SU-DHL-6 (cell line): Measurements from ENCODE around the gene CCDC7.

Experiments
- EZH2phosphoT487 ChIP-seq: fragments of 200-600 bp; sonication (generic), shearing (Covaris generic); conservative IDR thresholded peaks from 2 replicates; pipeline ENCODE4 v1.6.1; 2018; ENCODE audit warnings: mild to moderate bottlenecking, antibody characterized with exemption, low read length, moderate library complexity, mixed read lengths
- TF ChIP-seq, protein P1 (sequence below): fragments of 200-600 bp; sonication (generic); IDR thresholded peaks from one replicate; pipeline ENCODE4 v1.5.1; 2017; ENCODE audit warnings: antibody characterized with exemption, mild to moderate bottlenecking, low read length, moderate library complexity; ENCODE audit not compliant: insufficient read depth, poor library complexity, severe bottlenecking

DNA sequence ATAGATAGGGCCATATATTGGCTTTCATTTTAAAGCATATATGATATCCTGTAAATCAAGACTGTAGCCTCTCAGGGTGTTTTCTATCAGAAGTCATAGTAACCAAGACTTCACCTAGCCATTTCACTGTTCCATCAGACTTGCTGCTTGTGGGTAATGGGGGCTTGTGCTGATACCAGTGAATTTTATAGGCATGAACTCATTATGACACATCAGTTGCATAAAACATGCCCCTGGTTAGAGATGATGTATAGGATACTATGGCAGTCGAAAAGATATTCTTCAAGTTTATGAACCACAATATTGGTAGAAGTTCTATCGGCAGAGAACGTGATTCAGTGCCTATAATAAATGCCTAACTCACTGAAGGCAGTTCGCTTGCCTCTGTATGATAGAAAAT, 305.6 kb downstream of the CCDC7 start:
- TF ChIP-seq, protein P1, sequence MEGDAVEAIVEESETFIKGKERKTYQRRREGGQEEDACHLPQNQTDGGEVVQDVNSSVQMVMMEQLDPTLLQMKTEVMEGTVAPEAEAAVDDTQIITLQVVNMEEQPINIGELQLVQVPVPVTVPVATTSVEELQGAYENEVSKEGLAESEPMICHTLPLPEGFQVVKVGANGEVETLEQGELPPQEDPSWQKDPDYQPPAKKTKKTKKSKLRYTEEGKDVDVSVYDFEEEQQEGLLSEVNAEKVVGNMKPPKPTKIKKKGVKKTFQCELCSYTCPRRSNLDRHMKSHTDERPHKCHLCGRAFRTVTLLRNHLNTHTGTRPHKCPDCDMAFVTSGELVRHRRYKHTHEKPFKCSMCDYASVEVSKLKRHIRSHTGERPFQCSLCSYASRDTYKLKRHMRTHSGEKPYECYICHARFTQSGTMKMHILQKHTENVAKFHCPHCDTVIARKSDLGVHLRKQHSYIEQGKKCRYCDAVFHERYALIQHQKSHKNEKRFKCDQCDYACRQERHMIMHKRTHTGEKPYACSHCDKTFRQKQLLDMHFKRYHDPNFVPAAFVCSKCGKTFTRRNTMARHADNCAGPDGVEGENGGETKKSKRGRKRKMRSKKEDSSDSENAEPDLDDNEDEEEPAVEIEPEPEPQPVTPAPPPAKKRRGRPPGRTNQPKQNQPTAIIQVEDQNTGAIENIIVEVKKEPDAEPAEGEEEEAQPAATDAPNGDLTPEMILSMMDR, result no peak
- TF ChIP-seq EZH2phosphoT487, result no peak
